H54 (cell line): ENCODE data around the gene DCAF8.

ENCODE experiments used
- DNase-seq: peaks from one replicate; pipeline ENCODE4 v3.0.0; 2011; ENCODE audit warnings: low spot score, mixed read lengths; ENCODE audit not compliant: insufficient read length
- FAIRE-seq: peaks from 3 replicates; lab custom pipeline; 2011; peaks lifted over from hg19 to GRCh38; lab: Jason Lieb, UNC
- POLR2A ChIP-seq: IDR thresholded peaks from 2 replicates; pipeline ENCODE4 v1.6.1; 2011; ENCODE audit warnings: low read depth, mild to moderate bottlenecking, low read length

The DCAF8 gene

GRCh38 chr1:160284220-160284781 is 22.0 kb upstream of the DCAF8 start:
- DNase-seq: peak; percentile 45
- TF ChIP-seq POLR2A: no peak
- FAIRE-seq: no peak

GRCh38 chr1:160282807-160283206 is 20.5 kb upstream of the DCAF8 start:
- DNase-seq: no peak
- FAIRE-seq: no peak
- TF ChIP-seq POLR2A: no peak

- no peak for FAIRE-seq
- TF ChIP-seq POLR2A: no peak
Observed at GRCh38 chr1:160277987-160278386, 15.6 kb upstream of the DCAF8 start.

GRCh38 chr1:160277330-160277729 is 15.0 kb upstream of the DCAF8 start:
- no peak for DNase-seq
- no peak for TF ChIP-seq POLR2A
- FAIRE-seq: no peak

More at GRCh38 chr1:160277987-160278386, 15.6 kb upstream of the DCAF8 start:
- no peak for DNase-seq

GRCh38 chr1:160271025-160271424 is 8.7 kb upstream of the DCAF8 start:
- DNase-seq (no peak), FAIRE-seq (no peak)
- TF ChIP-seq POLR2A: no peak

GRCh38 chr1:160267284-160267991 is 5.1 kb upstream of the DCAF8 start:
- FAIRE-seq (no peak), DNase-seq (no peak)
- no peak for TF ChIP-seq POLR2A

GRCh38 chr1:160264795-160265307 is 2.5 kb upstream of the DCAF8 start:
- no peak for TF ChIP-seq POLR2A
- FAIRE-seq (no peak), DNase-seq (no peak)

GRCh38 chr1:160261556-160261892 is 825 bp downstream of the DCAF8 start:
- no peak for TF ChIP-seq POLR2A
- FAIRE-seq (no peak), DNase-seq (peak; percentile 47)

- DNase-seq (peak; percentile 28), FAIRE-seq (peak; percentile 20)
- TF ChIP-seq POLR2A: no peak
Observed at GRCh38 chr1:160260406-160261382, 1.7 kb downstream of the DCAF8 start.

GRCh38 chr1:160258177-160258798 is 4.1 kb downstream of the DCAF8 start:
- FAIRE-seq (no peak), DNase-seq (no peak)
- no peak for TF ChIP-seq POLR2A

- no peak for TF ChIP-seq POLR2A
- DNase-seq: no peak
- FAIRE-seq: no peak
Observed at GRCh38 chr1:160257411-160258015, 4.8 kb downstream of the DCAF8 start.

GRCh38 chr1:160256396-160257046 is 5.8 kb downstream of the DCAF8 start:
- DNase-seq: peak; percentile 19
- no peak for TF ChIP-seq POLR2A
- FAIRE-seq: no peak
